Activated CD4-positive, CD25-positive, alpha-beta regulatory T cell treated with anti-CD3 and anti-CD28 coated beads, Interleukin-2, amount 50 U/mL, for 24 hours (primary cell): Measurements from ENCODE around the gene LRIG3.
"Not testable (repeated sequence)": the region's sequence is repeated elsewhere in the genome, so short reads cannot be mapped to it uniquely, and the experiment has no call there.

Source experiments
- ATAC-seq, 2 donors: fragments of 150-1000 bp; cut with Tn5 transposase; one replicate each; pipeline ENCODE4 v1.10.0; 2021; ENCODE audit warnings: mild to moderate bottlenecking in 1 of 2, moderate library complexity in 1 of 2

Gene LRIG3, protein sequence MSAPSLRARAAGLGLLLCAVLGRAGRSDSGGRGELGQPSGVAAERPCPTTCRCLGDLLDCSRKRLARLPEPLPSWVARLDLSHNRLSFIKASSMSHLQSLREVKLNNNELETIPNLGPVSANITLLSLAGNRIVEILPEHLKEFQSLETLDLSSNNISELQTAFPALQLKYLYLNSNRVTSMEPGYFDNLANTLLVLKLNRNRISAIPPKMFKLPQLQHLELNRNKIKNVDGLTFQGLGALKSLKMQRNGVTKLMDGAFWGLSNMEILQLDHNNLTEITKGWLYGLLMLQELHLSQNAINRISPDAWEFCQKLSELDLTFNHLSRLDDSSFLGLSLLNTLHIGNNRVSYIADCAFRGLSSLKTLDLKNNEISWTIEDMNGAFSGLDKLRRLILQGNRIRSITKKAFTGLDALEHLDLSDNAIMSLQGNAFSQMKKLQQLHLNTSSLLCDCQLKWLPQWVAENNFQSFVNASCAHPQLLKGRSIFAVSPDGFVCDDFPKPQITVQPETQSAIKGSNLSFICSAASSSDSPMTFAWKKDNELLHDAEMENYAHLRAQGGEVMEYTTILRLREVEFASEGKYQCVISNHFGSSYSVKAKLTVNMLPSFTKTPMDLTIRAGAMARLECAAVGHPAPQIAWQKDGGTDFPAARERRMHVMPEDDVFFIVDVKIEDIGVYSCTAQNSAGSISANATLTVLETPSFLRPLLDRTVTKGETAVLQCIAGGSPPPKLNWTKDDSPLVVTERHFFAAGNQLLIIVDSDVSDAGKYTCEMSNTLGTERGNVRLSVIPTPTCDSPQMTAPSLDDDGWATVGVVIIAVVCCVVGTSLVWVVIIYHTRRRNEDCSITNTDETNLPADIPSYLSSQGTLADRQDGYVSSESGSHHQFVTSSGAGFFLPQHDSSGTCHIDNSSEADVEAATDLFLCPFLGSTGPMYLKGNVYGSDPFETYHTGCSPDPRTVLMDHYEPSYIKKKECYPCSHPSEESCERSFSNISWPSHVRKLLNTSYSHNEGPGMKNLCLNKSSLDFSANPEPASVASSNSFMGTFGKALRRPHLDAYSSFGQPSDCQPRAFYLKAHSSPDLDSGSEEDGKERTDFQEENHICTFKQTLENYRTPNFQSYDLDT

GRCh38 chr12:58920102-58920960 lies at the start of gene LRIG3:
LRIG3 (minus strand) TSS chr12:58920504; CDS start chr12:58920235, 269 bp downstream.
- peak; percentile 13 to 17 for ATAC-seq

GRCh38 chr12:58969237-58969636 lies 48.9 kb upstream of the LRIG3 start:
- ATAC-seq = no peak

GRCh38 chr12:58967561-58967960 lies 47.3 kb upstream of the LRIG3 start:
- ATAC-seq = no peak

DNA sequence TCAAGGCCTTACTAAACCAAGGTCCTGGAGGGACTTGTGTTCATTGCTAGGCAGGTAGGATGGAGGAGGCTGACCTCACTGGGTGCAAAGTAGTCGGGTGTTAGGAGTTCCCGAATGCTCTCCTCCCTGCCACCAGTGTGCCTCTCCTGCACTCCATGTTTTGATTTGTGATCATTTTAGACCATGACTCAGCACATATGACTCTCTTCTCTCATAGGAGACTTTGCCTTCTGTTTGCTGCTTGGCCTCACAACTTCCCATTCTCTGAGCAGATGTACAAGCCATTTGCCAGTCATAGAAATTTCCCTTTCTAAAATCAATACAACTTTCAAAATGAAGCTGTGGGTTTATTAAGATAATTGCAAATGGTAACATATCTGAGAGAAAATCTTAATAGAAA lies 46.6 kb upstream of the LRIG3 start:
- ATAC-seq = no peak

- no peak for ATAC-seq
These were observed 45.3 kb upstream of the LRIG3 start for GRCh38 chr12:58965568-58965967.

DNA sequence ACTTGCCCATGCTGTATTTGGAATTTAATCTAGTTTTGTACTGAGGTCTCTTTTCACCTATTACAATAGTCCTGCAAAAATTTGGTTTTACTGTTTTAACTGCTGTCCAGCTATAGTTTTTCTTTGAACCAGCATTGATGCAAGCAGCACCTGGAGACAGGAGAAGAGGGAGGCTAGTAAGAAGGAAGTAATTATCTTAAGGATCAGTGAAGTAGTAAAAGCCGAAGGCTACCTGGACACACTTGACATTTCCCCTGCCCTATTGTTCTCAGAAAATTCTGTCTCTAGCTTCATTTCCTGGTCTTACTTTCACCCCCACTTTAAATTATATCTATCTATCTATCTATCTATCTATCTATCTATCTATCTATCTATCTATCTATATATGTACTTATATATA lies 43.5 kb upstream of the LRIG3 start:
- no peak for ATAC-seq

DNA sequence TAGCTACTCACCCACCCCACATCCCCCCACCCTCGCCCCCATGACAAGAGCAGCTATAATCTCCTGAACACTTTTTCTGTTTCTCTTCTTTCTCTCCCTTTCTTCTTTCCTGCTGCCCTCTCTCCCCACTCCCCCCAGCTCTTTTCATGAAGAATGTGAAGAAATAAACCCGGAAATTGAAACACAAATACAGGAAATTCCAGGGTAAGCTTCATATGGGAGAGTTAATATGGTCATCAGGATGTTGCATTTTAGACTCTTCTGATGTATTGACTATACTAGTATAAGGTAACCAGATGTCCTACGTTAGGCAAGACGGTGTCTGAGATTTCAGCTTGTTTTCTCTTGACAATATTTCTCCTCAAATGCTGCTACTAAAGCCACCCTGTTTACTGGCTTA lies 41.6 kb upstream of the LRIG3 start:
- ATAC-seq = no peak

DNA sequence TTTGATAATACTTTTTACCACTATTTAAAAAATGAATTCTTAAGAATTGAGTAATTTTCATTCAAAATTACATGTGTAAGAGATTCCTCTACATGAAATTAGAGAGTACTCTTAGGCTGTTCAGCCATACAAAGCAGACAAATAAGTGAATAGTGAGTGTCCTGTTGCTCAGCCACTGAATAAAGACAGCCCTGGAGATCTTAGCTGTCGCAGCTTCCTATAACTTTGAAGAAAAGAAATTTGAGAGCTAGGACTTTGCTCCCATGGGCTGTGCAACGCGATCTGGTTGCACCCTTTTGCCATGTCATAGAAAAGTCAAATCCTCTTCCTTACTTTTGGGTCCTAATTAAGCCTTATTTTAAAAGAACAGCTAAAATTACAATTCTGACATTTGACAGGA lies 40.9 kb upstream of the LRIG3 start:
- ATAC-seq = no peak

DNA sequence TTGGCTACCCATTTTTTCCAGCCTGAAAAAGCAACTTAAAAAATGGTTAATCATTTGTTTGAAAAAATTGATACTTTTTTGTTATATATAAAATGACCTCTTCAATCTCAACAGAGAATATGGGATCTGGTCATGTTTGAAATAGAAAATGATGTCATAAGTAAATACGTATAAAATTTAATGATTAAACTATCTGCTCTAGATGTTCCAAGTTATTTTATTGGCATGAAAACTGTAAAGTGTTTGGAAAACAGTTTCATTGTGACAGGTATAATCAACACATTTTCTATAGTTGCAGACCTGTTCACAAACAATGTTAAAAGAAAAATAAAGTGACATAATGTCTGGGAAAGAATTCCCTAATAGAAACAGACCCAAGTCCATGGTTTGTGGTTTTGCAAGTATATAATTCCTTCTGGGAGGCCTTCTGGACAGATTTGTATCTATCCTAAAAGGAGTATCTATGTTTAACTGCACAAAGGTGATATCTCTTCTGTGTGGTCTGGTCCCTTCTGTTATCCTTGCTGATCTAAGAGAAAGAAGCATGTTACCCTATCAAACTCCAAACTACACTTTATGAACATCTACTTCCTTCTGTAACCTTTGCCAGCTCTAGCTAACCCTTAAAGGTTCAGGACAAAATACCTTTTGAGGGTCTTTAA lies 39.5 kb upstream of the LRIG3 start:
- no peak for ATAC-seq

GRCh38 chr12:58957298-58957697 lies 37.0 kb upstream of the LRIG3 start:
- ATAC-seq = no peak

DNA sequence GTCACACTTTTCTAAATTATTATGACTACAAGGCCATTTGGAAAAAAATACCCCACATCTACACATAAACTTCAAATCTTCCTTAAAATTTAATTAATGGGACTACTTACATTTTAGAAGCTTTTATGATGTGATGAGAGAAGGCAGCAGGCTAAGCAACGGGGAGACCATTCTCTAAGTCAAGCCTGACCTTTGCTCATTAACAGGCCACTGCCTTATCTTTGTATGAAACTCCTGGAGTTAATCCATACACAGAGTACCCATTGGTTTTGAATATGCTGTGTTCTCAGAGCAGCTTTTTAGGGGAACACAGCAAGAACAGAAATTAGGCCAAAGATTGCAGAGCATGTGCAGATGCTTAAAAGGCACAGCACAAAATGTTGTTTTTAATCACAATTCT lies 35.5 kb upstream of the LRIG3 start:
- ATAC-seq = no peak

GRCh38 chr12:58954002-58954401 lies 33.7 kb upstream of the LRIG3 start:
- ATAC-seq = no peak

DNA sequence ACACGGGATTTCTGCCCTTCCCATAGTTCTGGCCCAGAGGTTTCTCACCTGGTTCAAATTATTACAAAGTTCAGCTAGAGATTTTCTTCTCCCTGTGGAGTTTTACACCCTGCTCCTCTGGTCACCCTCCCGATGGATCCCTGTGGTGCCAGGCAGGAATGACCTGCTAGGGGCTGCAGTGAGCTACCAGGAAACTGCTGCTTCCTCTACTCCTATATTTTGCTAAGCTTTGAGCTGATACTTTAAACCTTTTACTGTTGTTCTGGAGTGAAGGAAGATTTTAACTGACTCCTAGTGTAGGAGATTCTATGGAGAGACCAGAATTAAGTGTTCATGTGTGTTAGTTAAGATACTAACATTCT lies 30.4 kb upstream of the LRIG3 start:
- ATAC-seq = no peak

- not testable (repeated sequence) for ATAC-seq
These were observed 29.8 kb upstream of the LRIG3 start for GRCh38 chr12:58949954-58950738.

GRCh38 chr12:58943079-58943478 lies 22.8 kb upstream of the LRIG3 start:
- ATAC-seq = no peak

- no peak for ATAC-seq
These were observed 22.0 kb upstream of the LRIG3 start for GRCh38 chr12:58942345-58942744.

DNA sequence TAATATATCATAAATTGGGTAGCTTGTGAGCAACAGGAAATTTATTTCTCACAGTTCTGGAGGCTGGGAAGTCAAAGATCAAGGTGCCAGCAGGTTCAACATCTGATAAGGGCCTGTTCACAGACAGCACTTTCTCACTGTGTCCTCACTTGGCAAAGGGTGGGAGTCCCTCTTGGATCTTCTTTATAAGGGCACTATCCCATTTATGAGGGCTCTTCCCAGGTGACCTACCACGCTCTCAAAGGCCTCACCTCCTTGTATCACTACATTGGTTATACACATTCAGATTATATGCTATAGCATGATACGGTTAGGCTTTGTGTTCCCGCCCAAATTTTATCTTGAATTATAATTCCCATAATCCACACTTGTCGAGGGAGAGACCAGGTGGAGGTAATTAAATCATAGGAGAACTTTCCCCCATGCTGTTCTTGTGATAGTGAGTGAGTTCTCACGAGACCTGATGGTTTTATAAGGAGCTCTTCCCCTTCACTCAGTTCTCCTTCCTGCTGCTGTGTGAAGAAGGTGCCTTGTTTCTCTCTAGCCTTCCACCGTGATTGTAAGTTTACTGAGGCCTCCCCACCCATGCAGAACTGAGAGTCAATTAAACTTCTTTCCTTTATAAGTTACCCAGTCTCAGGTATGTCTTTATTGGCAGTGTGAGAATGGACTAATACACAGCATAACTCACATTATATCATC lies 19.2 kb upstream of the LRIG3 start:
- ATAC-seq = no peak

DNA sequence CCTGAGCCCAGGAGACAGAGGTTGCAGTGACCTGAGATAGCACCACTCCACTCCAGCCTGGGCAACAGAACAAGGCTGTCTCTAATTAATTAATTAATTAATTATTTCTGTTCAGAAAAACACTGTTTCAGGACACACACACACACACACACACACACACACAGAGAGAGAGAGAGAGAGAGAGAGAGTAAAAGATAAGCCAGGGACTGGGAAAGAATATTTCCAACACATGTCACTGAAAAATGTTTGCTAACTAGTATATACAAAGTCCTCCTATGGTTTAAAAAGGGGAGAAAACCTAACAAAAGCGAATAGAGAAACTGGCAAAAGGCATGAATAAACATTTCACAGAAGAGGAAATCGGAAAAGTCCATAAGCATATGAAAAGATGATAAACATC lies 18.1 kb upstream of the LRIG3 start:
- ATAC-seq = no peak

- ATAC-seq = no peak
These were observed 14.2 kb upstream of the LRIG3 start for GRCh38 chr12:58934528-58934927.
